Activated B cell treated with CpG ODN at 0.5 μM for 24 hours (primary cell): ENCODE results near the gene PRKCE. TPM values are rescaled to one million over a fixed set of nuclear protein-coding genes. Genes with fewer than 3 reads are reported as not detected.

Experiments used
- ATAC-seq: fragments of 200-7000 bp; cut with Tn5 transposase; one replicate; pipeline ENCODE4 v1.10.0; 2021; ENCODE audit warnings: low read depth, mild to moderate bottlenecking, moderate library complexity
- CTCF ChIA-PET: fragments of 350-600 bp; sonication (Branson Sonifier 250); formaldehyde crosslinking; loops from one replicate; lab custom pipeline; 2021; ENCODE audit warnings: antibody characterized with exemption; lab: Charles Lee
- POLR2A ChIA-PET: fragments of 350-600 bp; sonication (Branson Sonifier 250); formaldehyde crosslinking; loops from one replicate; lab custom pipeline; 2021; ENCODE audit warnings: antibody characterized with exemption; lab: Charles Lee
- DNase-seq: peaks from one replicate; pipeline ENCODE4 v3.0.0; 2022
- H3K27ac Mint-ChIP-seq: one replicate; pipeline ENCODE4 v1.8.0; 2020; ENCODE audit warnings: mixed read lengths
- H3K27me3 Mint-ChIP-seq: one replicate; pipeline ENCODE4 v1.8.0; 2021; ENCODE audit warnings: mixed read lengths
- H3K36me3 Mint-ChIP-seq: one replicate; pipeline ENCODE4 v1.8.0; 2021; ENCODE audit warnings: low read depth, mixed read lengths
- H3K4me1 Mint-ChIP-seq: one replicate; pipeline ENCODE4 v1.8.0; 2021; ENCODE audit warnings: mixed read lengths
- H3K4me3 Mint-ChIP-seq: one replicate; pipeline ENCODE4 v1.8.0; 2020; ENCODE audit warnings: mild to moderate bottlenecking, mixed read lengths
- H3K9me3 Mint-ChIP-seq: one replicate; pipeline ENCODE4 v1.8.0; 2020; ENCODE audit warnings: mixed read lengths
- CTCF ChIP-seq: fragments of 200-600 bp; IDR thresholded peaks from one replicate; pipeline ENCODE4 v1.8.0; 2022; ENCODE audit warnings: antibody characterized with exemption, mild to moderate bottlenecking
- intact Hi-C: fragments of 100-400 bp; cut with micrococcal nuclease; formaldehyde crosslinking; loops from one replicate; pipeline ENCODE4 v1.15.1; 2024
- total RNA-seq: library from RNA; stranded (reverse); gene quantifications from 2 replicates; pipeline ENCODE4 v1.2.3, GENCODE V29; 2022

The PRKCE gene
- total RNA-seq, 1 donor from 2014 or later: 53.8 TPM

- no peaks in the 10 kb centered on the region for H3K9me3 Mint-ChIP-seq
- H3K27me3 Mint-ChIP-seq: peaks cover 2% of the 10 kb centered on the region
- H3K4me1 Mint-ChIP-seq: peaks cover 25% of the 10 kb centered on the region
- H3K4me3 Mint-ChIP-seq: no peak overlapping the region
- H3K27ac Mint-ChIP-seq: peak overlapping the region; percentile 12
- no peak for TF ChIP-seq CTCF
- ChIA-PET CTCF (interaction anchor here (0.6 to 8.2 kb wide), 3 partner anchors 132 to 288 kb away, joined by 3 to 86 read pairs (median 18); no protein-coding TSS in a partner anchor), POLR2A (interaction anchor here (1.3 kb wide), 1 partner anchor 82 kb away, joined by 5 read pairs; no protein-coding TSS in a partner anchor)
- H3K36me3 Mint-ChIP-seq: peaks cover 6% of the 10 kb centered on the region
- no peak for ATAC-seq
- intact Hi-C loops: no loop called here
- DNase-seq: no peak
Observed at GRCh38 chr2:45647356-45647755, 4.1 kb upstream of the PRKCE start.

GRCh38 chr2:45647986-45648520 is 3.4 kb upstream of the PRKCE start:
- H3K36me3 Mint-ChIP-seq: peaks cover 8% of the 10 kb centered on the region
- H3K27ac Mint-ChIP-seq: peak overlapping the region; percentile 12
- no peak overlapping the region for H3K4me3 Mint-ChIP-seq
- intact Hi-C loops: no loop called here
- DNase-seq (no peak), ATAC-seq (no peak)
- H3K27me3 Mint-ChIP-seq: peaks cover 2% of the 10 kb centered on the region
- peaks cover 31% of the 10 kb centered on the region for H3K4me1 Mint-ChIP-seq
- TF ChIP-seq CTCF: no peak
- POLR2A ChIA-PET: interaction anchor here (0.8 to 1.3 kb wide), 3 partner anchors 80 to 186 kb away, joined by 3 to 5 read pairs (median 3); no protein-coding TSS in a partner anchor
- no peaks in the 10 kb centered on the region for H3K9me3 Mint-ChIP-seq
- CTCF ChIA-PET: interaction anchor here (8.2 kb wide), 1 partner anchor 131 kb away, joined by 86 read pairs; no protein-coding TSS in a partner anchor

- Mint-ChIP-seq H3K27ac (peak overlapping the region; percentile 24), H3K9me3 (no peaks in the 10 kb centered on the region), H3K27me3 (peaks cover 2% of the 10 kb centered on the region), H3K4me1 (peaks cover 34% of the 10 kb centered on the region), H3K4me3 (no peak overlapping the region), H3K36me3 (peaks cover 8% of the 10 kb centered on the region)
- intact Hi-C loops: loop anchor here (1.0 kb wide), 2 partner anchors 190 to 241 kb away; no protein-coding TSS in a partner anchor
- ChIA-PET POLR2A (interaction anchor here (0.8 to 1.6 kb wide), 3 partner anchors 35 to 185 kb away, joined by 3 to 5 read pairs (median 3); no protein-coding TSS in a partner anchor), CTCF (interaction anchor here (8.2 kb wide), 1 partner anchor 131 kb away, joined by 86 read pairs; no protein-coding TSS in a partner anchor)
- no peak for DNase-seq
- no peak for ATAC-seq
- no peak for TF ChIP-seq CTCF
Observed at GRCh38 chr2:45648636-45649035, 2.8 kb upstream of the PRKCE start.

- ATAC-seq: no peak
- intact Hi-C loops: loop anchor here (1.0 kb wide), 2 partner anchors 189 to 240 kb away; no protein-coding TSS in a partner anchor
- DNase-seq: no peak
- ChIA-PET CTCF (interaction anchor here (0.7 to 8.2 kb wide), 11 partner anchors 15 to 331 kb away, joined by 3 to 86 read pairs (median 4); no protein-coding TSS in a partner anchor), POLR2A (interaction anchor here (0.6 to 6.7 kb wide), 23 partner anchors 15 to 324 kb away, joined by 3 to 211 read pairs (median 8); partner anchors contain the start of gene SRBD1)
- TF ChIP-seq CTCF: no peak
- Mint-ChIP-seq H3K27ac (peak overlapping the region; percentile 83), H3K4me3 (peak overlapping the region; percentile 92), H3K4me1 (peaks cover 39% of the 10 kb centered on the region), H3K9me3 (no peaks in the 10 kb centered on the region), H3K36me3 (peaks cover 8% of the 10 kb centered on the region), H3K27me3 (peaks cover 2% of the 10 kb centered on the region)
Observed at GRCh38 chr2:45649462-45649857, 2.0 kb upstream of the PRKCE start.
